H9 (cell line): ENCODE data around the gene PNPLA7. TPM values are rescaled to one million over a fixed set of nuclear protein-coding genes. Genes with fewer than 3 reads are reported as not detected.
A peak's percentile ranks its signal among the peaks of the same experiment; 100 is the strongest.
"Not testable (repeated sequence)": the region's sequence is repeated elsewhere in the genome, so short reads cannot be mapped to it uniquely, and the experiment has no call there.

Source experiments
- DNase-seq: peaks from one replicate; pipeline ENCODE4 v3.0.0-alpha.2; 2017
- H2AFZ ChIP-seq: one replicate; pipeline ENCODE4 v1.6.1; 2013; ENCODE audit warnings: mild to moderate bottlenecking, low read length, control low read depth, moderate library complexity
- H2AK5ac ChIP-seq: 2 replicates; pipeline ENCODE4 v1.6.1; 2013; ENCODE audit warnings: low read length, control low read depth, mixed read lengths; ENCODE audit not compliant: insufficient read length
- H2BK120ac ChIP-seq: one replicate; pipeline ENCODE4 v1.6.1; 2013; ENCODE audit warnings: low read depth, mild to moderate bottlenecking, low read length, control low read depth, inconsistent platforms; ENCODE audit not compliant: poor library complexity, severe bottlenecking
- H2BK12ac ChIP-seq: 2 replicates; pipeline ENCODE4 v1.6.1; 2013; ENCODE audit warnings: low read length, control low read depth, mixed read lengths, low read depth; ENCODE audit not compliant: insufficient read length
- H2BK15ac ChIP-seq: 2 replicates; pipeline ENCODE4 v1.6.1; 2013; ENCODE audit warnings: low read depth, low read length, control low read depth
- H2BK20ac ChIP-seq: one replicate; pipeline ENCODE4 v1.6.1; 2013; ENCODE audit warnings: low read depth, mild to moderate bottlenecking, low read length, control low read depth, inconsistent platforms; ENCODE audit not compliant: poor library complexity, severe bottlenecking
- H2BK5ac ChIP-seq: 2 replicates; pipeline ENCODE4 v1.6.1; 2013; ENCODE audit warnings: low read length, control low read depth, mixed read lengths; ENCODE audit not compliant: insufficient read length
- H3K14ac ChIP-seq: 2 replicates; pipeline ENCODE4 v1.6.1; 2013; ENCODE audit warnings: low read length, control low read depth; ENCODE audit not compliant: insufficient read depth
- H3K18ac ChIP-seq: 2 replicates; pipeline ENCODE4 v1.6.1; 2013; ENCODE audit warnings: low read depth, mild to moderate bottlenecking, mixed read lengths, low read length, control low read depth; ENCODE audit not compliant: insufficient read length
- H3K23ac ChIP-seq: 2 replicates; pipeline ENCODE4 v1.6.1; 2013; ENCODE audit warnings: low read length, control low read depth, mixed read lengths, low read depth; ENCODE audit not compliant: insufficient read length
- H3K23me2 ChIP-seq: 2 replicates; pipeline ENCODE4 v1.6.1; 2013; ENCODE audit warnings: low read depth, mild to moderate bottlenecking, mixed read lengths, low read length, control low read depth; ENCODE audit not compliant: insufficient read length, poor library complexity, severe bottlenecking
- H3K27ac ChIP-seq: 2 replicates; pipeline ENCODE4 v1.5.1; 2013; ENCODE audit warnings: low read length, control low read depth, mixed read lengths, low read depth; ENCODE audit not compliant: insufficient read length
- H3K27me3 ChIP-seq: 2 replicates; pipeline ENCODE4 v1.6.1; 2013; ENCODE audit warnings: low read length, control low read depth, inconsistent platforms; ENCODE audit not compliant: insufficient read depth
- H3K4ac ChIP-seq: 2 replicates; pipeline ENCODE4 v1.6.1; 2013; ENCODE audit warnings: low read depth, mild to moderate bottlenecking, control low read depth, inconsistent platforms, low read length, moderate library complexity
- H3K4me1 ChIP-seq: 2 replicates; pipeline ENCODE4 v1.6.1; 2013; ENCODE audit warnings: low read length, control low read depth, inconsistent platforms; ENCODE audit not compliant: insufficient read depth
- H3K4me2 ChIP-seq: 2 replicates; pipeline ENCODE4 v1.6.1; 2013; ENCODE audit warnings: low read length, control low read depth, mixed read lengths; ENCODE audit not compliant: insufficient read length, insufficient read depth
- H3K56ac ChIP-seq: 2 replicates; pipeline ENCODE4 v1.6.1; 2013; ENCODE audit warnings: low read depth, mild to moderate bottlenecking, mixed read lengths, low read length, control low read depth; ENCODE audit not compliant: insufficient read length
- H3K79me1 ChIP-seq: 2 replicates; pipeline ENCODE4 v1.6.1; 2013; ENCODE audit warnings: low read depth, mild to moderate bottlenecking, moderate library complexity, low read length, control low read depth, inconsistent platforms; ENCODE audit not compliant: insufficient read depth, poor library complexity, severe bottlenecking
- H3K79me2 ChIP-seq: 2 replicates; pipeline ENCODE4 v1.6.1; 2013; ENCODE audit warnings: low read length, control low read depth, inconsistent platforms; ENCODE audit not compliant: insufficient read depth
- H3K9ac ChIP-seq: 2 replicates; pipeline ENCODE4 v1.6.1; 2013; ENCODE audit warnings: low read length, control low read depth, mixed read lengths; ENCODE audit not compliant: insufficient read length; ENCODE audit errors: extremely low read depth
- H3K9me3 ChIP-seq: one replicate; pipeline ENCODE4 v1.6.1; 2013; ENCODE audit warnings: low read depth, low read length, inconsistent platforms; ENCODE audit not compliant: control insufficient read depth
- H3T11ph ChIP-seq: one replicate; pipeline ENCODE4 v1.6.1; 2013; ENCODE audit warnings: mild to moderate bottlenecking, low read length, control low read depth, inconsistent platforms
- H4K20me1 ChIP-seq: one replicate; pipeline ENCODE4 v1.6.1; 2013; ENCODE audit not compliant: control insufficient read depth, insufficient read length, insufficient read depth
- H4K5ac ChIP-seq: 2 replicates; pipeline ENCODE4 v1.6.1; 2013; ENCODE audit warnings: low read depth, mild to moderate bottlenecking, mixed read lengths, low read length, control low read depth; ENCODE audit not compliant: insufficient read length
- H4K8ac ChIP-seq: replicated peaks from 2 replicates; pipeline ENCODE4 v1.6.1; 2013; ENCODE audit warnings: low read length, control low read depth, mixed read lengths, low read depth; ENCODE audit not compliant: insufficient read length
- H4K91ac ChIP-seq: 2 replicates; pipeline ENCODE4 v1.6.1; 2013; ENCODE audit warnings: low read depth, mild to moderate bottlenecking, moderate library complexity, mixed read lengths, low read length, control low read depth; ENCODE audit not compliant: insufficient read length
- H3K27ac Mint-ChIP-seq, 3 experiments: 2 replicates in 2 of 3; 3 replicates in 1 of 3; pipeline ENCODE4 v1.8.0; 2020 to 2021; ENCODE audit warnings: mixed read lengths in 3 of 3, mild to moderate bottlenecking in 1 of 3, moderate library complexity in 1 of 3
- H3K27me3 Mint-ChIP-seq: 2 replicates; pipeline ENCODE4 v1.8.0; 2021; ENCODE audit warnings: low read depth, mild to moderate bottlenecking, moderate library complexity, mixed read lengths
- H3K36me3 Mint-ChIP-seq, 3 experiments: 2 replicates in 2 of 3; 3 replicates in 1 of 3; pipeline ENCODE4 v1.8.0; 2020 to 2021; ENCODE audit warnings: low read depth in 3 of 3, mixed read lengths in 3 of 3; ENCODE audit not compliant: insufficient read depth in 1 of 3
- H3K4me1 Mint-ChIP-seq, 2 experiments: 2 replicates each; pipeline ENCODE4 v1.8.0; 2020; ENCODE audit warnings: mixed read lengths in 2 of 2
- H3K4me3 Mint-ChIP-seq, 2 experiments: 2 replicates in 1 of 2; 3 replicates in 1 of 2; pipeline ENCODE4 v1.8.0; 2020 to 2021; ENCODE audit warnings: mild to moderate bottlenecking in 2 of 2, mixed read lengths in 2 of 2, moderate library complexity in 1 of 2
- H3K9me3 Mint-ChIP-seq, 2 experiments: 2 replicates in 1 of 2; 3 replicates in 1 of 2; pipeline ENCODE4 v1.8.0; 2020; ENCODE audit warnings: mild to moderate bottlenecking in 2 of 2, mixed read lengths in 2 of 2, moderate library complexity in 1 of 2
- WGBS: extraction: QIAGEN DNeasy Blood & Tissue Kit; methylation state at CpG from one replicate; pipeline ENCODE4 v1.1.7; 2013; ENCODE audit warnings: missing lambda C conversion rate, low lambda C conversion rate, mixed read lengths; ENCODE audit not compliant: insufficient read length; ENCODE audit errors: extremely low coverage; 5-methylcytosine and 5-hydroxymethylcytosine counted together
- total RNA-seq: library from RNA; stranded (reverse); gene quantifications from 2 replicates; pipeline ENCODE4 v1.2.1, GENCODE V29; 2021
- TF ChIP-seq, protein P1 (sequence below): fragments of 200-600 bp; sonication (generic); conservative IDR thresholded peaks from 3 replicates; pipeline ENCODE4 v1.8.0; 2021; ENCODE audit warnings: antibody characterized with exemption, mild to moderate bottlenecking

PNPLA7 gene
- total RNA-seq, 1 experiment from 2014 or later: 1.8 TPM

DNA sequence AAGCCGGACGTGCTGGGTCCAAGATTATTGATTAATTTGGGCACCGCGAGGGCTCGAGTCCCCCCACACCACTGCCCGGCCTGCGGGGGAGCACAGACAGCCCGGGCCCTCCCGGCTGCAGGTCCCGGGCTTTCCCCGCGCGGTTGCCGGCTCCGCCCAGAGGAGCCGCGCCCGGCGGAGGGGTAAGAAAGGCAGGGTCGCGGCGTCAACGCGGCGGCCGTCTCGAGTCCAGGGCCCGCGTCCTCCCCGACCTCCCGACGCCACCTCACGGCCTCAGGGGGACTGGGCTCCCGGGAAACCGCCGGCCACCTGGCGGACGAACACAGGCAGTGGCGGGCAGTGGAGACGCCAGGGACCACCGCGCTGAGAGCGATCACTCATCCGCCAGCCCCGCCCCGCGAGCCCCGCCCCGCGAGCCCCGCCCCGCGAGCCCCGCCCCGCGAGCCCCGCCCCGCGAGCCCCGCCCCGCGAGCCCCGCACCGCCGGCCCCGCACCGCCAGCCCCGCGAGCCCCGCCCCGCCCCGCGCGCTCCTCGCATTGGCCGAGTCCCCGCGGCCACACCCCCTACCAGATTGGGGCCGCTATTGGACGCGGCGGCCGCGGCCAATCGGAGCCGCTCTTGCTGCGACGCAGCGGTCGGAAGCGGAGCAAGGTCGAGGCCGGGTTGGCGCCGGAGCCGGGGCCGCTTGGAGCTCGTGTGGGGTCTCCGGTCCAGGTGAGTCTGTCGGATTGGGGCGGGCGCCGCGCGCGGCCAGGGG, 1.2 kb upstream of the PNPLA7 start, which contains the start of gene MRPL41:
TSS of gene MRPL41 (plus strand) at position 616 of the 758 bp plus-strand sequence. CDS start 203 bp downstream, outside the sequence.
- H3K9me3 Mint-ChIP-seq: peaks cover 11 to 14% of the 10 kb centered on the region in 2 experiments
- Histone ChIP-seq H2BK120ac (no peak within 1 kb of the TSS), H3K23me2 (peaks cover 10% of the 10 kb centered on the region), H3K4ac (no peak within 1 kb of the TSS), H3K14ac (peak within 1 kb of the TSS; percentile 93), H3K18ac (peak within 1 kb of the TSS; percentile 77), H2AFZ (no peak within 1 kb of the TSS), H2BK12ac (no peak within 1 kb of the TSS), H2BK15ac (no peak within 1 kb of the TSS), H3K4me1 (no peaks in the 10 kb centered on the region), H3T11ph (no peak within 1 kb of the TSS), H2AK5ac (no peak within 1 kb of the TSS), H3K9ac (peak within 1 kb of the TSS; percentile 36), H3K79me1 (no peaks in the 10 kb centered on the region), H3K79me2 (no peaks in the 10 kb centered on the region), H4K8ac (no peak within 1 kb of the TSS), H4K5ac (no peak within 1 kb of the TSS), H3K23ac (no peak within 1 kb of the TSS), H3K56ac (no peak within 1 kb of the TSS), H3K9me3 (no peaks in the 10 kb centered on the region), H3K27me3 (no peaks in the 10 kb centered on the region), H3K27ac (no peak within 1 kb of the TSS), H3K4me2 (peak within 1 kb of the TSS; percentile 80), H2BK20ac (no peak within 1 kb of the TSS), H4K91ac (no peak within 1 kb of the TSS), H4K20me1 (no peaks in the 10 kb centered on the region), H2BK5ac (no peak within 1 kb of the TSS)
- H3K27ac Mint-ChIP-seq: peak within 1 kb of the TSS in 2 of 3 experiments; percentile 49 to 62; a peak in 2 of 7 replicates
- H3K4me1 Mint-ChIP-seq: peaks cover 6 to 7% of the 10 kb centered on the region in 2 experiments; a peak in 3 of 4 replicates
- H3K36me3 Mint-ChIP-seq: peaks cover 26 to 39% (median 36%) of the 10 kb centered on the region in 3 experiments
- peak within 1 kb of the TSS; percentile 78 to 85 for H3K4me3 Mint-ChIP-seq
- TF ChIP-seq, protein P1, sequence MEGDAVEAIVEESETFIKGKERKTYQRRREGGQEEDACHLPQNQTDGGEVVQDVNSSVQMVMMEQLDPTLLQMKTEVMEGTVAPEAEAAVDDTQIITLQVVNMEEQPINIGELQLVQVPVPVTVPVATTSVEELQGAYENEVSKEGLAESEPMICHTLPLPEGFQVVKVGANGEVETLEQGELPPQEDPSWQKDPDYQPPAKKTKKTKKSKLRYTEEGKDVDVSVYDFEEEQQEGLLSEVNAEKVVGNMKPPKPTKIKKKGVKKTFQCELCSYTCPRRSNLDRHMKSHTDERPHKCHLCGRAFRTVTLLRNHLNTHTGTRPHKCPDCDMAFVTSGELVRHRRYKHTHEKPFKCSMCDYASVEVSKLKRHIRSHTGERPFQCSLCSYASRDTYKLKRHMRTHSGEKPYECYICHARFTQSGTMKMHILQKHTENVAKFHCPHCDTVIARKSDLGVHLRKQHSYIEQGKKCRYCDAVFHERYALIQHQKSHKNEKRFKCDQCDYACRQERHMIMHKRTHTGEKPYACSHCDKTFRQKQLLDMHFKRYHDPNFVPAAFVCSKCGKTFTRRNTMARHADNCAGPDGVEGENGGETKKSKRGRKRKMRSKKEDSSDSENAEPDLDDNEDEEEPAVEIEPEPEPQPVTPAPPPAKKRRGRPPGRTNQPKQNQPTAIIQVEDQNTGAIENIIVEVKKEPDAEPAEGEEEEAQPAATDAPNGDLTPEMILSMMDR: peak; percentile 72
- H3K27me3 Mint-ChIP-seq: no peaks in the 10 kb centered on the region; the same call in 1 of the 2 replicates
- peak; percentile 96 for DNase-seq
- no CpG with 5 or more reads among the region's 106 CpGs for WGBS

DNA sequence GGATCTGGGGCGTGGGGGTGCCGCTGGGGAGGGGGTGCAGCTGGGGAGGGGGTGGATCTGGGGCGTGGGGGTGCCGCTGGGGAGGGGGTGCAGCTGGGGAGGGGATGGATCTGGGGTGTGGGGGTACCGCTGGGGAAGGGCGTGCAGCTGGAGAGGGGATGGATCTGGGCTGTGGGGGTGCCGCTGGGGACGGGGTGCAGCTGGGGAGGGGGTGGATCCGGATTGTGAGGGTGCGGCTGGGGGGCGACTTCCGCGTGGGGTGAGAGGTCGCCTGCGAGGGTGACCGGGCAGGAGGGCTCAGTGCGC, 709 bp upstream of the PNPLA7 start:
- not testable (repeated sequence) for H3K79me2 ChIP-seq, H2BK120ac ChIP-seq, H4K91ac ChIP-seq, H2BK12ac ChIP-seq, H3K4ac ChIP-seq, H2BK20ac ChIP-seq, H3K4me1 Mint-ChIP-seq, H2BK5ac ChIP-seq, H3K9ac ChIP-seq, DNase-seq, H2AK5ac ChIP-seq, H3K27me3 ChIP-seq, H3K23me2 ChIP-seq, H3K27ac Mint-ChIP-seq, H3K27me3 Mint-ChIP-seq, H4K5ac ChIP-seq, H4K8ac ChIP-seq, H3T11ph ChIP-seq, H3K4me1 ChIP-seq, H2AFZ ChIP-seq, H3K27ac ChIP-seq, H3K79me1 ChIP-seq, H3K18ac ChIP-seq, H3K56ac ChIP-seq, H3K9me3 ChIP-seq, H4K20me1 ChIP-seq, H3K23ac ChIP-seq, H2BK15ac ChIP-seq
- Mint-ChIP-seq H3K4me3 (peak overlapping the region in 1 of 2 experiments; percentile 71; a peak in 4 of 5 replicates), H3K36me3 (peaks cover 28 to 39% (median 35%) of the 10 kb centered on the region in 3 experiments), H3K9me3 (peaks cover 16 to 19% of the 10 kb centered on the region in 2 experiments)
- WGBS: no CpG with 5 or more reads among the region's 17 CpGs
- Histone ChIP-seq H3K14ac (0 out of 2 replicates have a peak overlapping the region, but pooled peaks have one; percentile 24), H3K4me2 (peak overlapping the region; percentile 58)
